HepG2 (cell line): ENCODE measurements around the gene ACBD6. TPM values are rescaled to one million over a fixed set of nuclear protein-coding genes. Genes with fewer than 3 reads are reported as not detected.
A peak's percentile ranks its signal among the peaks of the same experiment; 100 is the strongest.

Source experiments
- ARNT2 ChIP-seq: sonication (generic); formaldehyde crosslinking; IDR thresholded peaks from 2 replicates; pipeline ENCODE4 v1.8.0; 2022; ENCODE audit warnings: mild to moderate bottlenecking, low read depth, missing genetic modification reagents, moderate library complexity
- CHD4 ChIP-seq: fragments of 200-600 bp; sonication (generic); IDR thresholded peaks from 2 replicates; pipeline ENCODE4 v1.7.0; 2017; ENCODE audit warnings: mild to moderate bottlenecking, low read length, borderline replicate concordance
- EZH2 ChIP-seq: conservative IDR thresholded peaks from 2 replicates; pipeline ENCODE4 v1.6.1; 2012; ENCODE audit warnings: mild to moderate bottlenecking, low read depth, low read length, moderate library complexity
- GTF3A ChIP-seq: sonication (generic); formaldehyde crosslinking; conservative IDR thresholded peaks from 2 replicates; pipeline ENCODE4 v1.4.0; 2020; ENCODE audit warnings: mild to moderate bottlenecking, missing genetic modification reagents
- MAF1 ChIP-seq: sonication (generic); formaldehyde crosslinking; IDR thresholded peaks from 2 replicates; pipeline ENCODE4 v1.5.0; 2020; ENCODE audit warnings: missing genetic modification reagents, borderline replicate concordance
- ZFP36 ChIP-seq: fragments of 150-350 bp; IDR thresholded peaks from 2 replicates; pipeline ENCODE4 v1.6.1; 2018; ENCODE audit warnings: borderline replicate concordance, low read length, low read depth; ENCODE audit not compliant: partially characterized antibody
- ZFX ChIP-seq: sonication (generic); formaldehyde crosslinking; IDR thresholded peaks from 2 replicates; pipeline ENCODE4 v1.4.0; 2020; ENCODE audit warnings: mild to moderate bottlenecking, low read depth, missing genetic modification reagents, moderate library complexity
- ZNF251 ChIP-seq: sonication (generic); formaldehyde crosslinking; IDR thresholded peaks from 2 replicates; pipeline ENCODE4 v1.9.0; 2021; ENCODE audit warnings: mild to moderate bottlenecking, missing genetic modification reagents
- ZNF256 ChIP-seq: sonication (generic); formaldehyde crosslinking; conservative IDR thresholded peaks from 2 replicates; pipeline ENCODE4 v1.4.0; 2020; ENCODE audit warnings: missing genetic modification reagents
- ZNF3 ChIP-seq: IDR thresholded peaks from 2 replicates; pipeline ENCODE4 v1.7.0; 2017; ENCODE audit warnings: inconsistent platforms
- ZNF432 ChIP-seq: sonication (generic); formaldehyde crosslinking; IDR thresholded peaks from 2 replicates; pipeline ENCODE4 v1.5.0; 2020; ENCODE audit warnings: missing genetic modification reagents, mild to moderate bottlenecking, borderline replicate concordance
- ZNF556 ChIP-seq: sonication (generic); formaldehyde crosslinking; IDR thresholded peaks from 2 replicates; pipeline ENCODE4 v1.4.0; 2020; ENCODE audit warnings: mild to moderate bottlenecking, missing genetic modification reagents, borderline replicate concordance
- ZNF660 ChIP-seq: sonication (generic); formaldehyde crosslinking; IDR thresholded peaks from 2 replicates; pipeline ENCODE4 v1.5.1; 2020; ENCODE audit warnings: mild to moderate bottlenecking, low read depth, missing genetic modification reagents, borderline replicate concordance
- ZNF737 ChIP-seq: sonication (generic); formaldehyde crosslinking; IDR thresholded peaks from 2 replicates; pipeline ENCODE4 v1.5.0; 2020; ENCODE audit warnings: missing genetic modification reagents, mild to moderate bottlenecking, borderline replicate concordance
- ZNF788 ChIP-seq: sonication (generic); formaldehyde crosslinking; IDR thresholded peaks from 2 replicates; pipeline ENCODE4 v1.5.0; 2020; ENCODE audit warnings: mild to moderate bottlenecking, missing genetic modification reagents, borderline replicate concordance
- ZSCAN22 ChIP-seq: sonication (generic); formaldehyde crosslinking; IDR thresholded peaks from 2 replicates; pipeline ENCODE4 v1.4.0; 2020; ENCODE audit warnings: mild to moderate bottlenecking, missing genetic modification reagents
- ZSCAN30 ChIP-seq: sonication (generic); formaldehyde crosslinking; IDR thresholded peaks from 2 replicates; pipeline ENCODE4 v1.5.0; 2020; ENCODE audit warnings: mild to moderate bottlenecking, missing genetic modification reagents
- polyA plus RNA-seq, 8 experiments: library from polyadenylated mRNA; depleted of rRNA in 3 of 8; stranded (reverse) in 7 of 8; unstranded in 1 of 8; fragments of >200 nt; fragmentation: Illumina TruSeq in 4 of 8; extraction: Trizol in 4 of 8; gene quantifications; 2 replicates each; pipeline versions ENCODE4 v1.2.1 to v1.2.3, GENCODE V29; 2011 to 2016; ENCODE audit warnings: low read depth in 4 of 8, missing spikeins in 1 of 8, mixed read lengths in 1 of 8; ENCODE audit not compliant: insufficient read depth in 1 of 8
- total RNA-seq, 5 experiments: library from RNA; depleted of rRNA; stranded (reverse); fragments of >200 nt; fragmentation: Illumina TruSeq; extraction: Trizol; gene quantifications; 2 replicates each; pipeline ENCODE4 v1.2.3, GENCODE V29; 2016; ENCODE audit warnings: low read depth in 1 of 5
- TF ChIP-seq, protein P1 (sequence below): sonication (generic); formaldehyde crosslinking; IDR thresholded peaks from 2 replicates; pipeline ENCODE4 v1.4.0; 2020; ENCODE audit warnings: mild to moderate bottlenecking, missing genetic modification reagents
- TF ChIP-seq, protein P2 (sequence below): sonication (generic); formaldehyde crosslinking; conservative IDR thresholded peaks from 2 replicates; pipeline ENCODE4 v1.4.0; 2020; ENCODE audit warnings: missing genetic modification reagents
- TF ChIP-seq, protein P3 (sequence below): sonication (generic); formaldehyde crosslinking; IDR thresholded peaks from 2 replicates; pipeline ENCODE4 v1.8.1; 2023; ENCODE audit warnings: missing genetic modification reagents, mild to moderate bottlenecking, borderline replicate concordance
- TF ChIP-seq, protein P4 (sequence below): sonication (generic); formaldehyde crosslinking; IDR thresholded peaks from 2 replicates; pipeline ENCODE4 v1.5.0; 2020; ENCODE audit warnings: mild to moderate bottlenecking, low read depth, missing genetic modification reagents, borderline replicate concordance
- TF ChIP-seq, protein P5 (sequence below): sonication (generic); formaldehyde crosslinking; IDR thresholded peaks from 2 replicates; pipeline ENCODE4 v1.4.0; 2020; ENCODE audit warnings: missing genetic modification reagents

The ACBD6 gene
- total and polyA plus RNA-seq, 2 of the 13 experiments (the other 11 are each of a cell fraction or from before 2014, with no cell fraction given), result 33.5 to 47.2 TPM

DNA sequence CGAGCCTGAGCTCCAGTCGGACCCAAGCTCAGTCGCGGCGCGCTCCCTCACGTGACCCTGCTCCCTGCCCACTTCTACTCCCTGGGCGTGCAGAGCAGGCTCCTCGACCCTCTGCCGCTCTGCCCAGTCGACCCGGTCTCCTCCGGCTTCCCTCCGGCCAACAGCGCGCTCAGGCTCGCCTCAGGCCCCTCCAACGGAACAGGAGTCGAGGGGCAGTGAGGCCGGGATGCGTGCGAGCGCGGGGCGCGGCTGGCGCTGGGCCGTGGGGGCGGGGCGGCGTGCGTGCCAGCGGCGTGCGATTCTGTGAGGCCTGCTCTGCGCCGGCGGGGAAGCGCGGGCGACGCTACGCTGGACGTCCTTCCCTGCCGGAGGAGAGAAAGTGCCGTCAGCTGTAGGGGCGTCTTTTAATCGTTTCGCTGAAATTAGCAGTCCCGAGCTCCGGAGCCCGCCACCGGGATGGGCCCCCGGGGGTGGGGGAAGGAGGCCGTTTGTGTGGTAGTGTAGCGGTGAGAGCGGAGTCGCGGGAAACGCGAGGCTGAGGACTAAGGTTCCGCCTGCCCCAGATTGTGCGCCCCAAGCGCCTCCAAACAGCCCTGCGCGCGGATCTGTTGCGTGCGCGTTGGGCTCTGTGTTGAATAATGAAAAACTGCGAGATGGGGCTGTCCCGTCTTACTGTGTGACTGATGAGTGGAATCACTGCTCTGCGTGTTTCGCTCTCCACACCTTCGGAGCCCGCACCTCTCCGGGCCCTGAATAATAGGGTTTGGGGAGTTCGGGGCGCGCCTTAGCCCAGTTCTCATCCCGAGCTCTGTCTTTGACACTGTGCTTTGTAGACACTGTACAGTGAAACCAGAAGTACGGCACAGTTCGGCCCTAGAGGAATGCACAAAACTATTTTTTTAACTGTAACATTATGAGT is at the start of gene ACBD6 (continued):
- TF ChIP-seq, protein P1, sequence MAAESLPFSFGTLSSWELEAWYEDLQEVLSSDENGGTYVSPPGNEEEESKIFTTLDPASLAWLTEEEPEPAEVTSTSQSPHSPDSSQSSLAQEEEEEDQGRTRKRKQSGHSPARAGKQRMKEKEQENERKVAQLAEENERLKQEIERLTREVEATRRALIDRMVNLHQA (CRISPR knock-in tag), result no peak
- peak; percentile 100 for TF ChIP-seq ZFX (CRISPR knock-in tag)
- peak; percentile 50; the same call in 1 of the 2 replicates for TF ChIP-seq ZNF3
- peak; percentile 93 for TF ChIP-seq ARNT2 (CRISPR knock-in tag)
- TF ChIP-seq ZNF788 (CRISPR knock-in tag), result peak; percentile 69; the same call in 1 of the 2 replicates
- peak; percentile 85 for TF ChIP-seq ZSCAN22
- TF ChIP-seq MAF1 (CRISPR knock-in tag), result no peak; the same call in 1 of the 2 replicates
- no peak for TF ChIP-seq ZFP36
- 0 out of 2 replicates have a peak, but pooled peaks have one; percentile 18 for TF ChIP-seq ZNF251 (CRISPR knock-in tag)
- TF ChIP-seq EZH2, result no peak
- TF ChIP-seq CHD4, result 0 out of 2 replicates have a peak, but pooled peaks have one; percentile 30
- TF ChIP-seq ZNF737 (CRISPR knock-in tag), result no peak
- TF ChIP-seq ZNF432 (CRISPR knock-in tag), result no peak
- TF ChIP-seq, protein P2, sequence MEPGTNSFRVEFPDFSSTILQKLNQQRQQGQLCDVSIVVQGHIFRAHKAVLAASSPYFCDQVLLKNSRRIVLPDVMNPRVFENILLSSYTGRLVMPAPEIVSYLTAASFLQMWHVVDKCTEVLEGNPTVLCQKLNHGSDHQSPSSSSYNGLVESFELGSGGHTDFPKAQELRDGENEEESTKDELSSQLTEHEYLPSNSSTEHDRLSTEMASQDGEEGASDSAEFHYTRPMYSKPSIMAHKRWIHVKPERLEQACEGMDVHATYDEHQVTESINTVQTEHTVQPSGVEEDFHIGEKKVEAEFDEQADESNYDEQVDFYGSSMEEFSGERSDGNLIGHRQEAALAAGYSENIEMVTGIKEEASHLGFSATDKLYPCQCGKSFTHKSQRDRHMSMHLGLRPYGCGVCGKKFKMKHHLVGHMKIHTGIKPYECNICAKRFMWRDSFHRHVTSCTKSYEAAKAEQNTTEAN (CRISPR knock-in tag), result peak; percentile 84; the same call in 1 of the 2 replicates
- TF ChIP-seq, protein P3, sequence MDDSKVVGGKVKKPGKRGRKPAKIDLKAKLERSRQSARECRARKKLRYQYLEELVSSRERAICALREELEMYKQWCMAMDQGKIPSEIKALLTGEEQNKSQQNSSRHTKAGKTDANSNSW (CRISPR knock-in tag), result peak; percentile 65; the same call in 1 of the 2 replicates
- TF ChIP-seq, protein P4, sequence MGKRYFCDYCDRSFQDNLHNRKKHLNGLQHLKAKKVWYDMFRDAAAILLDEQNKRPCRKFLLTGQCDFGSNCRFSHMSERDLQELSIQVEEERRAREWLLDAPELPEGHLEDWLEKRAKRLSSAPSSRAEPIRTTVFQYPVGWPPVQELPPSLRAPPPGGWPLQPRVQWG (CRISPR knock-in tag), result peak; percentile 68; the same call in 1 of the 2 replicates
- peak; percentile 94 for TF ChIP-seq ZNF556 (CRISPR knock-in tag)
- TF ChIP-seq ZSCAN30 (CRISPR knock-in tag), result no peak; the same call in 1 of the 2 replicates
- TF ChIP-seq GTF3A (CRISPR knock-in tag), result peak; percentile 84
- TF ChIP-seq ZNF256 (CRISPR knock-in tag), result peak; percentile 71; the same call in 1 of the 2 replicates
- TF ChIP-seq, protein P5, sequence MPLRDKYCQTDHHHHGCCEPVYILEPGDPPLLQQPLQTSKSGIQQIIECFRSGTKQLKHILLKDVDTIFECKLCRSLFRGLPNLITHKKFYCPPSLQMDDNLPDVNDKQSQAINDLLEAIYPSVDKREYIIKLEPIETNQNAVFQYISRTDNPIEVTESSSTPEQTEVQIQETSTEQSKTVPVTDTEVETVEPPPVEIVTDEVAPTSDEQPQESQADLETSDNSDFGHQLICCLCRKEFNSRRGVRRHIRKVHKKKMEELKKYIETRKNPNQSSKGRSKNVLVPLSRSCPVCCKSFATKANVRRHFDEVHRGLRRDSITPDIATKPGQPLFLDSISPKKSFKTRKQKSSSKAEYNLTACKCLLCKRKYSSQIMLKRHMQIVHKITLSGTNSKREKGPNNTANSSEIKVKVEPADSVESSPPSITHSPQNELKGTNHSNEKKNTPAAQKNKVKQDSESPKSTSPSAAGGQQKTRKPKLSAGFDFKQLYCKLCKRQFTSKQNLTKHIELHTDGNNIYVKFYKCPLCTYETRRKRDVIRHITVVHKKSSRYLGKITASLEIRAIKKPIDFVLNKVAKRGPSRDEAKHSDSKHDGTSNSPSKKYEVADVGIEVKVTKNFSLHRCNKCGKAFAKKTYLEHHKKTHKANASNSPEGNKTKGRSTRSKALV (CRISPR knock-in tag), result peak; percentile 100
- no peak; the same call in 1 of the 2 replicates for TF ChIP-seq ZNF660 (CRISPR knock-in tag)
